ENCODE results near the gene NUP205. TPM values are rescaled to one million over a fixed set of nuclear protein-coding genes. Genes with fewer than 3 reads are reported as not detected.
A peak's percentile ranks its signal among the peaks of the same experiment; 100 is the strongest.

Gene NUP205
- total RNA-seq, 5 donors from 2014 or later (not counting 1 experiment from before 2014, with no cell fraction given): 52.4 to 63.0 (median 57.8) TPM

DNA sequence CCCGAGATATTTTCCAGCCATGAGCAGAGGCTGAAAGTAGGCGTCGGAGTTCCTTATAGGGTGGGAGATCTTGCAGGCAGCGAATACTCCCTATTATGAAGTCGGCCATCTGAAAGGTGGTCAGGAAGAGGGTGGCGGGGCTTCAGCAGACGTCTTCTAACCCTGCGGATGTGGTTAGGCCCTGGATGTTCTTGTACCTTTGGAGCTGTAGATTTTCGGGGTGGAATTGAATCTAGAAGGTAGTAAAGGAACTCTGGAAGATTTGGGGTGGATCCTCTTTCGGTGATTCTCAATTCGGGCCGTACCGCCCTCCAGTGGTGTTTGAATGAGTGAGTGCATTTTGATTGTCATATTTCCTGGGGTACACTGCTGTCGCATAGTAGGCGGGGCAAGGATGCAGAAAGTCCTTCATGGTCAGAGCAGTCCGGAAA lies 635 bp downstream of the NUP205 start:
- no peak overlapping the region for H3K4me3 Mint-ChIP-seq
- H3K9me3 Mint-ChIP-seq: no peaks in the 10 kb centered on the region
- 0% methylated on average over 15 of the region's 16 CpGs for WGBS (ENCODE audit: insufficient coverage)
- H3K27me3 ChIP-seq (replicated peaks in 1 of 2; ENCODE audit: control insufficient read depth in 2 of 2, extremely low read depth in 1 of 2, insufficient read depth in 2 of 2, low read length in 1 of 2): no peaks in the 10 kb centered on the region
- ChIA-PET CTCF (interaction anchor here (0.6 to 1.6 kb wide), 11 partner anchors 12 to 436 kb away, joined by 3 to 6 read pairs (median 3); no protein-coding TSS in a partner anchor), POLR2A (interaction anchor here (0.6 to 1.0 kb wide), 2 partner anchors 164 to 1109 kb away, joined by 3 to 4 read pairs; no protein-coding TSS in a partner anchor)
- peaks cover 0 to 4% of the 10 kb centered on the region in 2 donors for H3K27me3 Mint-ChIP-seq
- DNase-seq (peak; percentile 32 to 82 (median 55)), ATAC-seq (replicated peaks in 1 of 4) (peak; percentile 45 to 64 (median 53))
- H3K4me1 ChIP-seq (ENCODE audit: control insufficient read depth in 1 of 2, extremely low read depth in 1 of 2, insufficient read depth in 2 of 2, low read length in 2 of 2): peaks cover 8 to 11% of the 10 kb centered on the region in 2 experiments
- peaks cover 21 to 24% (median 23%) of the 10 kb centered on the region in 3 donors for H3K4me1 Mint-ChIP-seq
- no peaks in the 10 kb centered on the region for H3K9me3 ChIP-seq
- no peak overlapping the region for H3K27ac Mint-ChIP-seq
- H3K4me3 ChIP-seq (ENCODE audit: control insufficient read depth in 1 of 2, extremely low read depth in 1 of 2, low read length in 1 of 2): peak overlapping the region; percentile 96
- no peaks in the 10 kb centered on the region for H3K36me3 ChIP-seq (ENCODE audit: control insufficient read depth in 2 of 2, extremely low read depth in 1 of 2, insufficient read depth in 1 of 2, low read length in 1 of 2)
- peaks cover 3% of the 10 kb centered on the region for H3K36me3 Mint-ChIP-seq
- H3K27ac ChIP-seq (ENCODE audit: low read length): peak overlapping the region; percentile 99

GRCh38 chr7:135558881-135559280 lies 1.2 kb downstream of the NUP205 start:
- no peak overlapping the region for H3K27ac Mint-ChIP-seq
- Histone ChIP-seq H3K27me3 (replicated peaks in 1 of 2; ENCODE audit: control insufficient read depth in 2 of 2, extremely low read depth in 1 of 2, insufficient read depth in 2 of 2, low read length in 1 of 2) (no peaks in the 10 kb centered on the region), H3K4me1 (ENCODE audit: control insufficient read depth in 1 of 2, extremely low read depth in 1 of 2, insufficient read depth in 2 of 2, low read length in 2 of 2) (peaks cover 8 to 11% of the 10 kb centered on the region in 2 experiments), H3K27ac (ENCODE audit: low read length) (peak overlapping the region; percentile 99), H3K9me3 (no peaks in the 10 kb centered on the region), H3K36me3 (ENCODE audit: control insufficient read depth in 2 of 2, extremely low read depth in 1 of 2, insufficient read depth in 1 of 2, low read length in 1 of 2) (no peaks in the 10 kb centered on the region), H3K4me3 (ENCODE audit: control insufficient read depth in 1 of 2, extremely low read depth in 1 of 2, low read length in 1 of 2) (peak overlapping the region; percentile 96)
- peaks cover 0 to 4% of the 10 kb centered on the region in 2 donors for H3K27me3 Mint-ChIP-seq
- peaks cover 3% of the 10 kb centered on the region for H3K36me3 Mint-ChIP-seq
- ChIA-PET POLR2A (interaction anchor here in 1 of 2 donors (0.6 kb wide), 1 partner anchor 1110 kb away, joined by 4 read pairs; no protein-coding TSS in a partner anchor), CTCF (interaction anchor here (0.6 to 1.6 kb wide), 7 partner anchors 11 to 285 kb away, joined by 3 to 6 read pairs (median 3); no protein-coding TSS in a partner anchor)
- H3K9me3 Mint-ChIP-seq: no peaks in the 10 kb centered on the region
- DNase-seq (no peak), ATAC-seq (replicated peaks in 1 of 4) (no peak)
- no peak overlapping the region for H3K4me3 Mint-ChIP-seq
- no CpG with 5 or more reads among the region's 5 CpGs for WGBS (ENCODE audit: insufficient coverage)
- H3K4me1 Mint-ChIP-seq: peaks cover 21 to 27% (median 23%) of the 10 kb centered on the region in 3 donors

DNA sequence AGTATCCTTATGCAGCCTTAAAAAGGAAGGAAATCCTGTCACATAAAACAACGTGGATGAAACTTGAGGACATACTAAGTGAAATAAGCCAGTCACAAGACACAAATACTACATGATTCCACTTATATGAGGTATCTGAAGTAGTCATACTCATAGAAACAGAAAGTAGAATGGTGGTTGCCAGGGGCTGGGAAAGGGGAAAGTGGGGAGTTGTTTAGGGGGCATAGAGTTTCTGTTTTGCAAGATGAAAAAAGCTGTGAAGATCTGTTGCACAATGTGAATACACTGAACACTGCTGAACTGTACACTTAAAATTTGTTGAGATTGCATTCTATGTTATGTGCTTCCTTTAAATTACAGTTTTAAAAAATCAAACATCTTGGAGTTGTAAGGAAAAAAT lies 2.9 kb downstream of the NUP205 start:
- Mint-ChIP-seq H3K9me3 (no peaks in the 10 kb centered on the region), H3K27ac (peak overlapping the region in 1 of 2 donors; percentile 55), H3K4me3 (no peak overlapping the region), H3K4me1 (peaks cover 25 to 32% (median 27%) of the 10 kb centered on the region in 3 donors), H3K27me3 (no peaks in the 10 kb centered on the region), H3K36me3 (peaks cover 3% of the 10 kb centered on the region)
- ChIA-PET POLR2A (interaction anchor here in 1 of 2 donors (0.6 kb wide), 1 partner anchor 67 kb away, joined by 4 read pairs; no protein-coding TSS in a partner anchor), CTCF (interaction anchor here (0.6 to 0.7 kb wide), 3 partner anchors 22 to 279 kb away, joined by 3 to 4 read pairs (median 4); no protein-coding TSS in a partner anchor)
- ATAC-seq (replicated peaks in 1 of 4): no peak
- no peak for DNase-seq
- H3K9me3 ChIP-seq: no peaks in the 10 kb centered on the region
- H3K4me1 ChIP-seq (ENCODE audit: control insufficient read depth in 1 of 2, extremely low read depth in 1 of 2, insufficient read depth in 2 of 2, low read length in 2 of 2): peaks cover 8 to 11% of the 10 kb centered on the region in 2 experiments
- no peaks in the 10 kb centered on the region for H3K27me3 ChIP-seq (replicated peaks in 1 of 2; ENCODE audit: control insufficient read depth in 2 of 2, extremely low read depth in 1 of 2, insufficient read depth in 2 of 2, low read length in 1 of 2)
- H3K4me3 ChIP-seq (ENCODE audit: control insufficient read depth in 1 of 2, extremely low read depth in 1 of 2, low read length in 1 of 2): no peak overlapping the region
- no CpG with 5 or more reads among the region's 1 CpG for whole genome bisulfite sequencing (ENCODE audit: insufficient coverage)
- H3K27ac ChIP-seq (ENCODE audit: low read length): no peak overlapping the region
- peaks cover 0 to 2% of the 10 kb centered on the region in 2 donors for H3K36me3 ChIP-seq (ENCODE audit: control insufficient read depth in 2 of 2, extremely low read depth in 1 of 2, insufficient read depth in 1 of 2, low read length in 1 of 2)

- no peaks in the 10 kb centered on the region for H3K27me3 ChIP-seq (replicated peaks in 1 of 2; ENCODE audit: control insufficient read depth in 2 of 2, extremely low read depth in 1 of 2, insufficient read depth in 2 of 2, low read length in 1 of 2)
- no peak overlapping the region for H3K4me3 ChIP-seq (ENCODE audit: control insufficient read depth in 1 of 2, extremely low read depth in 1 of 2, low read length in 1 of 2)
- H3K27me3 Mint-ChIP-seq: no peaks in the 10 kb centered on the region
- H3K27ac Mint-ChIP-seq: no peak overlapping the region
- H3K4me1 Mint-ChIP-seq: peaks cover 35 to 45% (median 42%) of the 10 kb centered on the region in 3 donors
- no peak overlapping the region for H3K4me3 Mint-ChIP-seq
- ChIA-PET POLR2A (no interaction called here), CTCF (interaction anchor here in 1 of 2 donors (0.5 kb wide), 1 partner anchor 80 kb away, joined by 5 read pairs; no protein-coding TSS in a partner anchor)
- WGBS (ENCODE audit: insufficient coverage): 83% methylated on average over 7 of the region's 8 CpGs
- ATAC-seq (replicated peaks in 1 of 4) (no peak), DNase-seq (no peak)
- H3K36me3 ChIP-seq (ENCODE audit: control insufficient read depth in 2 of 2, extremely low read depth in 1 of 2, insufficient read depth in 1 of 2, low read length in 1 of 2): peaks cover 0 to 2% of the 10 kb centered on the region in 2 donors
- H3K9me3 ChIP-seq: no peaks in the 10 kb centered on the region
- peaks cover 8% of the 10 kb centered on the region for H3K36me3 Mint-ChIP-seq
- H3K4me1 ChIP-seq (ENCODE audit: control insufficient read depth in 1 of 2, extremely low read depth in 1 of 2, insufficient read depth in 2 of 2, low read length in 2 of 2): peaks cover 6 to 11% of the 10 kb centered on the region in 2 experiments
- no peaks in the 10 kb centered on the region for H3K9me3 Mint-ChIP-seq
- no peak overlapping the region for H3K27ac ChIP-seq (ENCODE audit: low read length)
Measured at GRCh38 chr7:135562720-135563119, 5.0 kb downstream of the NUP205 start.

DNA sequence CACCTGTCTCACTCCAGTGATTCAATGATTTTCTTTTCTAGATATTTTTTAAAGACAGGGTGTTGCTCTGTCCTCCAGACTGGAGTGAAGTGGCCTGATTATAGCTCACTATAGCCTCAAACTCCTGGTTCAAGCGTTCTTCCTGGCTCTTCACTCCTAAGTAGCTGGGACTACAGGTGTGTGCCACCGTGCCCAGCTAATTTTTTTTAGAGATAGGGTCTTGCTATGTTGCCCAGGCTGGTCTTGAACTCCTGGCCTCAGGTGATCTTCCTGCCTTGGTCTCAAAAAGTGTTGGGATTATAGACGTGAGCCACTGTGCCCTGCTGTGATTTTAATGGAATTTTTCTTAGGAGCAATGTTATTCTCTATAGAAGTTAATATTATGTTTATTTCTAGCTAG lies 14.1 kb downstream of the NUP205 start:
- no peaks in the 10 kb centered on the region for H3K27me3 ChIP-seq (replicated peaks in 1 of 2; ENCODE audit: control insufficient read depth in 2 of 2, extremely low read depth in 1 of 2, insufficient read depth in 2 of 2, low read length in 1 of 2)
- Mint-ChIP-seq H3K36me3 (peaks cover 41% of the 10 kb centered on the region), H3K4me1 (peaks cover 18 to 35% (median 24%) of the 10 kb centered on the region in 3 donors), H3K27ac (no peak overlapping the region), H3K27me3 (no peaks in the 10 kb centered on the region), H3K9me3 (peaks cover 0 to 4% (median 2%) of the 10 kb centered on the region in 3 donors), H3K4me3 (no peak overlapping the region)
- H3K27ac ChIP-seq (ENCODE audit: low read length): no peak overlapping the region
- H3K4me3 ChIP-seq (ENCODE audit: control insufficient read depth in 1 of 2, extremely low read depth in 1 of 2, low read length in 1 of 2): no peak overlapping the region
- no peak for ATAC-seq (replicated peaks in 1 of 4)
- CTCF ChIA-PET: interaction anchor here (0.6 to 1.0 kb wide), 5 partner anchors 14 to 418 kb away, joined by 3 to 4 read pairs (median 3); partner anchors contain the start of gene NUP205 (in 1 of the 2)
- H3K4me1 ChIP-seq (ENCODE audit: control insufficient read depth in 1 of 2, extremely low read depth in 1 of 2, insufficient read depth in 2 of 2, low read length in 2 of 2): no peaks in the 10 kb centered on the region
- peaks cover 16 to 47% of the 10 kb centered on the region in 2 donors for H3K36me3 ChIP-seq (ENCODE audit: control insufficient read depth in 2 of 2, extremely low read depth in 1 of 2, insufficient read depth in 1 of 2, low read length in 1 of 2)
- 100% methylated on average over 2 of the region's 3 CpGs for WGBS (ENCODE audit: insufficient coverage)
- H3K9me3 ChIP-seq: no peaks in the 10 kb centered on the region
- no peak for DNase-seq
- POLR2A ChIA-PET: interaction anchor here in 1 of 2 donors (1.1 kb wide), 1 partner anchor 61 kb away, joined by 4 read pairs; no protein-coding TSS in a partner anchor

GRCh38 chr7:135573541-135573940 lies 15.8 kb downstream of the NUP205 start:
- POLR2A ChIA-PET: interaction anchor here in 1 of 2 donors (0.6 to 0.7 kb wide), 2 partner anchors 42 to 182 kb away, joined by 3 to 4 read pairs; no protein-coding TSS in a partner anchor
- no CpG with 5 or more reads among the region's 2 CpGs for WGBS (ENCODE audit: insufficient coverage)
- CTCF ChIA-PET: interaction anchor here in 1 of 2 donors (1.0 kb wide), 1 partner anchor 69 kb away, joined by 5 read pairs; no protein-coding TSS in a partner anchor
- no peak overlapping the region for H3K27ac Mint-ChIP-seq
- ATAC-seq (replicated peaks in 1 of 4) (no peak), DNase-seq (no peak)
- no peaks in the 10 kb centered on the region for H3K27me3 ChIP-seq (replicated peaks in 1 of 2; ENCODE audit: control insufficient read depth in 2 of 2, extremely low read depth in 1 of 2, insufficient read depth in 2 of 2, low read length in 1 of 2)
- no peak overlapping the region for H3K27ac ChIP-seq (ENCODE audit: low read length)
- H3K4me3 ChIP-seq (ENCODE audit: control insufficient read depth in 1 of 2, extremely low read depth in 1 of 2, low read length in 1 of 2): no peak overlapping the region
- no peaks in the 10 kb centered on the region for H3K4me1 ChIP-seq (ENCODE audit: control insufficient read depth in 1 of 2, extremely low read depth in 1 of 2, insufficient read depth in 2 of 2, low read length in 2 of 2)
- no peaks in the 10 kb centered on the region for H3K27me3 Mint-ChIP-seq
- H3K9me3 ChIP-seq: no peaks in the 10 kb centered on the region
- peaks cover 52% of the 10 kb centered on the region for H3K36me3 Mint-ChIP-seq
- H3K36me3 ChIP-seq (ENCODE audit: control insufficient read depth in 2 of 2, extremely low read depth in 1 of 2, insufficient read depth in 1 of 2, low read length in 1 of 2): peaks cover 16 to 60% of the 10 kb centered on the region in 2 donors
- H3K4me1 Mint-ChIP-seq: peaks cover 15 to 26% (median 18%) of the 10 kb centered on the region in 3 donors
- no peak overlapping the region for H3K4me3 Mint-ChIP-seq
- peaks cover 0 to 4% (median 2%) of the 10 kb centered on the region in 3 donors for H3K9me3 Mint-ChIP-seq

All from T-cell (primary cell).